Astrocyte of the spinal cord (primary cell): ENCODE results near the gene STRN3.

Experiments used
- DNase-seq: peaks from one replicate; pipeline ENCODE4 v3.0.0; 2011; ENCODE audit warnings: low read depth, low spot score
- H3K4me3 ChIP-seq: 2 replicates; pipeline ENCODE4 v1.5.1; 2011; ENCODE audit warnings: low read depth, mild to moderate bottlenecking, low read length, moderate library complexity
- in situ Hi-C: cut with HindIII; loops from 2 replicates; pipeline ENCODE4 v1.10.0; 2017; ENCODE audit warnings: low sequenced_read_pairs
- TF ChIP-seq, protein P1 (sequence below): IDR thresholded peaks from 2 replicates; pipeline ENCODE4 v1.5.1; 2012; ENCODE audit warnings: low read depth, mild to moderate bottlenecking, low read length, inconsistent platforms

STRN3 gene

DNA sequence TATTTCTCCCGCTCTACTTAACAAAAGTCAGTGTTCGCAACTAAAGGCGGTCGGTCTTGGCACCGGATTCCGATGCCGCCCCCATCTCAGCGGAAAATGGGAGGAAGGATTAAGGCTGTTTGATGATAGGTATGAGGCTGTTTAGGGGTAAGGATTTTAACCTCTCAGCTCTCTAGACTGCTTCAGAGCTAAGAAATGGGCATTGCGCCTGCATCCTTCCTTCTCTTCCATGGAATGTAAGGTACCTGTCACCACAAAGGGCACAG lies 150.5 kb downstream of the STRN3 start:
- TF ChIP-seq, protein P1, sequence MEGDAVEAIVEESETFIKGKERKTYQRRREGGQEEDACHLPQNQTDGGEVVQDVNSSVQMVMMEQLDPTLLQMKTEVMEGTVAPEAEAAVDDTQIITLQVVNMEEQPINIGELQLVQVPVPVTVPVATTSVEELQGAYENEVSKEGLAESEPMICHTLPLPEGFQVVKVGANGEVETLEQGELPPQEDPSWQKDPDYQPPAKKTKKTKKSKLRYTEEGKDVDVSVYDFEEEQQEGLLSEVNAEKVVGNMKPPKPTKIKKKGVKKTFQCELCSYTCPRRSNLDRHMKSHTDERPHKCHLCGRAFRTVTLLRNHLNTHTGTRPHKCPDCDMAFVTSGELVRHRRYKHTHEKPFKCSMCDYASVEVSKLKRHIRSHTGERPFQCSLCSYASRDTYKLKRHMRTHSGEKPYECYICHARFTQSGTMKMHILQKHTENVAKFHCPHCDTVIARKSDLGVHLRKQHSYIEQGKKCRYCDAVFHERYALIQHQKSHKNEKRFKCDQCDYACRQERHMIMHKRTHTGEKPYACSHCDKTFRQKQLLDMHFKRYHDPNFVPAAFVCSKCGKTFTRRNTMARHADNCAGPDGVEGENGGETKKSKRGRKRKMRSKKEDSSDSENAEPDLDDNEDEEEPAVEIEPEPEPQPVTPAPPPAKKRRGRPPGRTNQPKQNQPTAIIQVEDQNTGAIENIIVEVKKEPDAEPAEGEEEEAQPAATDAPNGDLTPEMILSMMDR: no peak
- no peak for DNase-seq
- no peak overlapping the region for H3K4me3 ChIP-seq
- in situ Hi-C loops: no loop called here

DNA sequence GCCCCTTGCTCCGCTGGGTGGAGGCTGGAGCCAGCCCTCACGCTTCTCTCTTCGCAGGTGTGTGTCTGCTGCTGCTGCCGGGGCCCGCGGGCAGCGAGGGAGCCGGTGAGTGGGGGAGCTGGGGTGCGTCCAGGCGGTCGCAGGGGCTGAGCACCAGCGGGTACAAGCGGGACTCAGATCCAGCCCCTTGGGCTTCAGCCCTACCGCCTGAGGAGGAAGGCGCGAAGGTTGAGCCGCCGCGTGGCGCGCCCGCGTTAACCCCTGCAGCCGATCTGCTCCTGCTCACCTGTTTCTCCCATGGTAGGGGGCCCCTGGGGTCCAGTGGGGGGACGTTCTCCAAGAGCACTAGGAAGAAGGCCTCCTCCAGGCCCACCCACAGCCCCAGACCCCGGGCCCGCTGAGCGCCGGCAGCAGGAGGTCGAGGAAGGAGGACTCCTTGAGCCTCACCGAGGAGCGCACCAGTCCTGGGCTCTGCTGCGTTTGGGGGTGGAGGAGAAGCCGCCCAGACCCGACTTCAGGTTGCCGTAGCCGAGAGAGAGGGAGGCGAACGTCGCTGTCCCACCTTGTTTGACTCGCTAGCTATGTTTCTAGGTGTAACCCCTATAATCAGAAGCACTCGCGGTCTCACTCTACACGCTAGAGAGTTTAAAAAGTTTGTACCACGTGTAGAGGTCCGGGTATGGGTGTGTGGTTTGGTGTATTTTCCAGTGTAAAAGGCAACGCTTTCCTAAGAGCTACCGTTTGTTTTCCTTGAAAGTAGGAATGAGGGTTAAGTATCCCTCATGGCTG lies 151.0 kb downstream of the STRN3 start:
- TF ChIP-seq, protein P1: no peak
- DNase-seq: no peak
- H3K4me3 ChIP-seq: peak overlapping the region; percentile 45
- in situ Hi-C loops: no loop called here

DNA sequence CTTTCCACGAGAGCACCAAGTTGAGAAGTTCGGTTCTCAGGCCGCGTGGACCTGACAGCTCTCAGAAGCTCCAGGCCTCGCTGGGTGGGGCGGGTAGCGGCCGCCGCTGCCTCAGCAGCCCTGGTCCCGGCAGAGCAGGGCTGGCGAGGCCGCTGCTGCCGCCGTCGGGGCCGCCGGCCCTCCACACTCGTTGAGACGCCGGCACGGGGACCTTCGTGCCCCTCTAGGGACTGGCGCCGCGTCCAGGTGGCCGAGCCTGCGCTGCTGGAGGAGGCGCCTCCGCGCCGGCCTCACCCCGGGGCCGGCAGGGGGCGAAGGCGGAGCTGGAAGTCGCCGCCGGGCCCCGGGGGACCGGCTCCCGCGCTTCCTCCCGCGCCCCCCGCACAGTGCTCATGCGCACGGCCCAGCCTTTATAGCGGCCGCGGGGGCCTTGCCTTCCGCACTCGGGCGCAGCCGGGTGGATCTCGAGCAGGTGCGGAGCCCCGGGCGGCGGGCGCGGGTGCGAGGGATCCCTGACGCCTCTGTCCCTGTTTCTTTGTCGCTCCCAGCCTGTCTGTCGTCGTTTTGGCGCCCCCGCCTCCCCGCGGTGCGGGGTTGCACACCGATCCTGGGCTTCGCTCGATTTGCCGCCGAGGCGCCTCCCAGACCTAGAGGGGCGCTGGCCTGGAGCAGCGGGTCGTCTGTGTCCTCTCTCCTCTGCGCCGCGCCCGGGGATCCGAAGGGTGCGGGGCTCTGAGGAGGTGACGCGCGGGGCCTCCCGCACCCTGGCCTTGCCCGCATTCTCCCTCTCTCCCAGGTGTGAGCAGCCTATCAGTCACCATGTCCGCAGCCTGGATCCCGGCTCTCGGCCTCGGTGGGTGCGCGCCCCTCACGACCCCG lies 151.8 kb downstream of the STRN3 start, which contains the start of gene COCH:
COCH (plus strand) TSS at position 440 of the 879 bp plus-strand sequence; CDS start at position 820, 380 bp downstream.
- DNase-seq: no peak
- TF ChIP-seq, protein P1: peak; percentile 27
- peak within 1 kb of the TSS; percentile 45 for H3K4me3 ChIP-seq

DNA sequence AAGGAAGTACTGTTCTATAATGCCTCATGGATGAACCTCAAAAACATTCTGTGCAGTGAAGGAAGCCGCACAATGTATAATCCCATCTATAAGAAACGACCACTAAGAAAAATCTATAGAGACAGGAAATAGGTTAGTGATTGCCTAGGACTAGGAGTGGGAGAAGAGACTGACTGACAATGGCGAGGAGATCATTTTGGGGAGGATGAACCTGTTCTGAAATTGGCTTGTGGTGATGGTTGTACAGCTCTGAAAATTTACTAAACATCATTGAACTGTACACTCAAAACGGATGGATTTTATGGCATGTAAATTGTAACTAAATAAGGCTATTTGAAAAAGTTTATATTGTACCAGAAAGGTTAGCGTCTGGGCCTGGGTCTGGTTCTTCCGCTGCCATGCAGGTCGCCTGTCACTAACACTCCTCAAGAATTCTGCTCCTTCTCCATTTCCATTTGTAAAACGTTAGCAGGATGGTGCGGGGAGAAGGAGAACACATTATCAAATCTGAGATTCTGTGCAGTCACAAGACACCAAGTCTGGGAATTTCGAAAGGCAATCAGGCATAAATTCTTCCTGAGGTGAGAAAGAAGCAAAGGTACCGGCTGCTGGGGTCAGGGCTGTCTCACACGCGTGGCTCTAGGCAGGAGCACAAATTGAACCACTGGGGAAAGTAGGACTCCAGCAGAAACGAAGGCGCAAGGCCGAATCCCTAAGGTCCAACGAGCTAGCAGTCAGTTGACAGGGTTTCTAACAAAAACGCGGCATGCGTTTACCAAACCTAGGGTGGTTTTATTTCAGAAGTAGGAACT lies 152.7 kb downstream of the STRN3 start:
- TF ChIP-seq, protein P1: no peak
- H3K4me3 ChIP-seq: no peak overlapping the region
- in situ Hi-C loops: no loop called here
- no peak for DNase-seq

More for the DNA sequence above, 151.8 kb downstream of the STRN3 start, which contains the start of gene COCH:
- in situ Hi-C loops: no loop called here

DNA sequence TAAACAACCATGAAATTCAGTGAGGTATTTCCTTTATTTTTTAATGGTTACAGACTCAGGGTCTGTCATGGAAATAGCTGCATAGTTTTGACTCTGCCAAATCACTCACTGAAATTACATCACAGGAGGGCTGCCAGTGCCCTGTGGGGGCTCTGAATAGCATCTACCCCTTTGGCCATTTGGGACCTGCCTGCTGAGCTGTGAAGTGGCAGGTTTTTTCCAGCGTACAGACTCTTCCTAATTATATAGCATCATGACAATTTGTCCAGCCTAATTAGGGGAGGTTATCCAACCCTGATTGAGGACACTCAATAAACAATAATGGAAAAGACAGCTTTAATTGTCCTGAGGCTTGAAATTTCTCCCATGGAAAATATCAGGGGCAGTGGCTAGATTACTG lies 153.6 kb downstream of the STRN3 start:
- TF ChIP-seq, protein P1: no peak
- no peak for DNase-seq
- H3K4me3 ChIP-seq: no peak overlapping the region
- in situ Hi-C loops: no loop called here

DNA sequence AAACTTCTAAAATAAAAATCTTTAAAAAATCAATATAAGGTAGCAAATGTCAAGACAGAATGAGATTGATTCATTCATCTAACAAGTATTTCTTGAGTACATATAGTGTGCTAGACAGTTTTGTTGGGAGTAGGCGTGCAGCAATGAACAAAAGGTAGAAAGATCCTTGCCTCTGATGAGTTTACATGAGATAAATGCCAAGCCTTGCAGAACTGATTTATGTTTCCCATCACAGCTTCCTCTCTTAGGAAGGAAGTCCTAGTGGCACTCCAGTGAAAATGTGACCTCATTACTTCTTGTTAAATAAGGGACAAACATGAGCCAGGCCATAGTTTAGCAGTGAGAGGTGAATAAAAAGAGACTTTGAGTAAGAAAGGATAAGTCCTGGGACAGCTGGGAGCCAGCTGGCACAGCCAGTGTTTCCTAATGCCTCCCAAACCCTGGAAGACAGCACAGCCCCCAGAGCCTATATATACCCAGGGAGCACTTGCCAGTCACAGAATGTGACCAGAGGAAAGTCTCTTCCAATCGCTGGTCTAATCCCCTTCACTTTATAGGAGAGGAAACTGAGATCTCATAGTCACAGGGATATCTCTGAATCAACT lies 156.5 kb downstream of the STRN3 start:
- in situ Hi-C loops: no loop called here
- no peak for DNase-seq
- TF ChIP-seq, protein P1: no peak
- no peak overlapping the region for H3K4me3 ChIP-seq
